Measurements from ENCODE around the gene ELP4.
"Not testable (repeated sequence)": the region's sequence is repeated elsewhere in the genome, so short reads cannot be mapped to it uniquely, and the experiment has no call there.

The ELP4 gene

DNA sequence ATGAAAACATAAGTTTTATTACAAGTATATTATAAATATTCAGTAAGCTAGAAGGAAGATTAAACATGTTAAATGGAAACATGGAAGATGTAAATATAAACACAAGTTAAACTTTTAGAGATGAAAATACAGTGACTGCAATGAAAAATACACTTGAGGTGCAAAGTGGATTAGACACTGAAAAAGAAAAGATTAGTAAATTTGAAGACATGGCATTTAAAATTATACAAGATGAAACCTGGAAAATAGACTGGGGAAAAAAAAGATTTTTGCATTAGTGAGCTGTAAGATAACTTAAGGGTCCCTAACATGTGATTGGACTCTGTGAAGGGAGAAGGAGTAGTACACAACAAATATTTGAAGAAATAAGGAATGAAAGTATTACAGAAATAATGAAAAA, 33.3 kb downstream of the ELP4 start:
- H3K27ac ChIP-seq = no peak overlapping the region
- TF ChIP-seq, protein P1, sequence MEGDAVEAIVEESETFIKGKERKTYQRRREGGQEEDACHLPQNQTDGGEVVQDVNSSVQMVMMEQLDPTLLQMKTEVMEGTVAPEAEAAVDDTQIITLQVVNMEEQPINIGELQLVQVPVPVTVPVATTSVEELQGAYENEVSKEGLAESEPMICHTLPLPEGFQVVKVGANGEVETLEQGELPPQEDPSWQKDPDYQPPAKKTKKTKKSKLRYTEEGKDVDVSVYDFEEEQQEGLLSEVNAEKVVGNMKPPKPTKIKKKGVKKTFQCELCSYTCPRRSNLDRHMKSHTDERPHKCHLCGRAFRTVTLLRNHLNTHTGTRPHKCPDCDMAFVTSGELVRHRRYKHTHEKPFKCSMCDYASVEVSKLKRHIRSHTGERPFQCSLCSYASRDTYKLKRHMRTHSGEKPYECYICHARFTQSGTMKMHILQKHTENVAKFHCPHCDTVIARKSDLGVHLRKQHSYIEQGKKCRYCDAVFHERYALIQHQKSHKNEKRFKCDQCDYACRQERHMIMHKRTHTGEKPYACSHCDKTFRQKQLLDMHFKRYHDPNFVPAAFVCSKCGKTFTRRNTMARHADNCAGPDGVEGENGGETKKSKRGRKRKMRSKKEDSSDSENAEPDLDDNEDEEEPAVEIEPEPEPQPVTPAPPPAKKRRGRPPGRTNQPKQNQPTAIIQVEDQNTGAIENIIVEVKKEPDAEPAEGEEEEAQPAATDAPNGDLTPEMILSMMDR (conservative IDR thresholded peaks at IDR 0.05) = no peak

DNA sequence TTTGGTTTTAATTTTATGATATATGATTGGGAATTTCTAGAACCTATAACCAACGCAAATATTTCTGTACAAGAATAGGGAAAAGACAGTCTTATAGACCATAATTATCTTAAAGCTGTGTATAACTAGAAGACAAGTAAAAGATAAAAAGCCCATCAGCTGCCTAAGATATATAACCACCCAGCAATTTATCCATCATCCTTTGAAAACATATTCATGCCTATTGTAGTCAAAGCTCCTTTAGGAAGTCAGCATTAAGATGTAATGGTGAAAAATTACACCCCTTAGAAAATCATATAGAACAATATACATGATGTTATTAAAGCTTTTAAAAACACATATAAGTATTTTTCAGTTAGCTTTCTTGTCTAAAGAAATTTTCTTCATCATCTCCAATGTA, 46.4 kb downstream of the ELP4 start:
- TF ChIP-seq, protein P1 (conservative IDR thresholded peaks at IDR 0.05) = no peak
- no peak overlapping the region for H3K27ac ChIP-seq

- no peak overlapping the region for H3K27ac ChIP-seq
- TF ChIP-seq, protein P1 (conservative IDR thresholded peaks at IDR 0.05) = no peak
Observed at GRCh38 chr11:31558001-31558400, 48.4 kb downstream of the ELP4 start.

GRCh38 chr11:31560842-31561476, 51.4 kb downstream of the ELP4 start:
- H3K27ac ChIP-seq = no peak overlapping the region
- TF ChIP-seq, protein P1 (conservative IDR thresholded peaks at IDR 0.05) = no peak

DNA sequence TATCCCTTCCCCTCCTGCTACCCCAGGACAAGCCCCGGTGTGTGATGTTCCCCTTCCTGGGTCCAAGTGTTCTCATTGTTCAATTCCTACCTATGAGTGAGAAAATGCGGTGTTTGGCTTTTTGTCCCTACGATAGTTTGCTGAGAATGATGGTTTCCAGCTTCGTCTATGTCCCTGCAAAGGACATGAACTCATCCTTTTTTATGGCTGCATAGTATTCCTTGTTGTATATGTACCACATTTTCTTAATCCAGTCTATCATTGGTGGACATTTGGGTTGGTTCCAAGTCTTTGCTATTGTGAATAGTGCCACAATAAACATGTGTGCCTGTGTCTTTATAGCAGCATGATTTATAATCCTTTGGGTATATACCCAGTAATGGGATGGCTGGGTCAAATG, 55.0 kb downstream of the ELP4 start:
- H3K27ac ChIP-seq = not testable (repeated sequence)

DNA sequence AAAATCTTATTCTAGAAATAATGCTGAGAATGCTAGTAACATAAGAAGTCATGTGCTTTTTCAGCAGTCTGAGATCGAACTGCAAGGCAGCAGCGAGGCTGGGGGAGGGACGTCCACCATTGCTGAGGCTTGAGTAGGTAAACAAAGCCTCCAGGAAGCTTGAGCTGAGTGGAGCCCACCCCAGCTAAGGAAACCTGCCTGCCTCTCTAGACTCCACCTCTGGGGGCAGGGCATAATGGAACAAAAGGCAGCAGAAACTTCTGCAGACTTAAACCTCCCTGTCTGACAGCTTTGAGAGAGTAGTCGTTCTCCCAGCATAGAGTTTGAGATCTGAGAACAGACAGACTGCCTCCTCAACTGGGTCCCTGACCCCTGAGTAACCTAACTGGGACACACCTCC, 64.6 kb downstream of the ELP4 start:
- H3K27ac ChIP-seq = not testable (repeated sequence)

DNA sequence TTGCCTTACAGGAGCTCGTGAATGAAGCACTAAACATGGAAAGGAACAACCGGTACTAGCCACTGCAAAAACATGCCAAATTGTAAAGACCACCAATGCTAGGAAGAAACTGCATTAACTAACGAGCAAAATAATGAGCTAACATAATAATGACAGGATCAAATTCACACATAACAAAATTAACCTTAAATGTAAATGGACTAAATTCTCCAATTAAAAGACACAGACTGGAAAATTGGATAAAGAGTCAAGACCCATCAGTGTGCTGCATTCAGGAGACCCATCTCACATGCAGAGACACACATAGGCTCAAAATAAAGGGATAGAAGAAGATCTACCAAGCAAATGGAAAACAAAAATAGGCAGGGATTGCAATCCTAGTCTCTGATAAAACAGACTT, 66.2 kb downstream of the ELP4 start:
- H3K27ac ChIP-seq = not testable (repeated sequence)

- not testable (repeated sequence) for H3K27ac ChIP-seq
Observed at GRCh38 chr11:31579412-31579811, 69.8 kb downstream of the ELP4 start.

GRCh38 chr11:31582697-31583096, 73.1 kb downstream of the ELP4 start:
- TF ChIP-seq, protein P1 (conservative IDR thresholded peaks at IDR 0.05) = no peak
- no peak overlapping the region for H3K27ac ChIP-seq

- no peak overlapping the region for H3K27ac ChIP-seq
- TF ChIP-seq, protein P1 (conservative IDR thresholded peaks at IDR 0.05) = no peak
Observed at GRCh38 chr11:31598454-31598853, 88.9 kb downstream of the ELP4 start.

All from VCaP (cell line).